Kidney (tissue), 14 donors: ENCODE results near the gene TRIM27. TPM values are rescaled to one million over a fixed set of nuclear protein-coding genes. Genes with fewer than 3 reads are reported as not detected.

Experiments
- DNase-seq, 5 donors: peaks; one replicate each; pipeline ENCODE4 v3.0.0-alpha.2; 2013 to 2020
- FAIRE-seq: peaks from 2 replicates; lab custom pipeline; 2012; peaks lifted over from hg19 to GRCh38; lab: Jason Lieb, UNC
- H3K27ac ChIP-seq, 2 donors: one replicate each; pipeline ENCODE4 v1.7.0; 2013; ENCODE audit warnings: low read depth in 2 of 2, low read length in 2 of 2, inconsistent platforms in 1 of 2
- H3K27me3 ChIP-seq: one replicate; pipeline ENCODE4 v1.7.1; 2013; ENCODE audit warnings: low read length, inconsistent platforms; ENCODE audit not compliant: control insufficient read depth, insufficient read depth
- H3K36me3 ChIP-seq, 3 donors: one replicate each; pipeline versions ENCODE4 v1.7.0 to v1.7.1; 2013; ENCODE audit warnings: low read length in 3 of 3, control low read depth in 1 of 3, inconsistent platforms in 1 of 3; ENCODE audit not compliant: insufficient read depth in 3 of 3, control insufficient read depth in 2 of 3
- H3K4me1 ChIP-seq, 3 donors: one replicate each; pipeline versions ENCODE4 v1.7.0 to v1.7.1; 2013; ENCODE audit warnings: low read length in 3 of 3, inconsistent platforms in 1 of 3, low read depth in 1 of 3; ENCODE audit not compliant: control insufficient read depth in 2 of 3, insufficient read depth in 2 of 3
- H3K4me3 ChIP-seq, 3 donors: one replicate each; pipeline versions ENCODE4 v1.7.0 to v1.8.1; 2013; ENCODE audit warnings: low read length in 3 of 3, control low read depth in 1 of 3, inconsistent platforms in 1 of 3
- H3K9ac ChIP-seq, 3 donors: one replicate each; pipeline versions ENCODE4 v1.7.0 to v1.7.1; 2013; ENCODE audit warnings: low read length in 3 of 3, control low read depth in 1 of 3, inconsistent platforms in 1 of 3
- H3K9me3 ChIP-seq, 3 donors: one replicate each; pipeline versions ENCODE4 v1.7.0 to v1.7.1; 2013; ENCODE audit warnings: low read length in 3 of 3, control low read depth in 1 of 3, inconsistent platforms in 1 of 3; ENCODE audit not compliant: control insufficient read depth in 2 of 3, insufficient read depth in 1 of 3
- CTCF ChIP-seq: IDR thresholded peaks from 3 replicates; pipeline ENCODE4 v1.5.1; 2012; ENCODE audit warnings: mild to moderate bottlenecking, moderate library complexity, borderline replicate concordance; ENCODE audit not compliant: insufficient read depth; ENCODE audit errors: extremely low read depth
- intact Hi-C: fragments of 100-400 bp; cut with DNase I; formaldehyde crosslinking; loops from one replicate; pipeline ENCODE4 v1.11.1; 2022
- polyA plus RNA-seq: library from polyadenylated mRNA; stranded (reverse); fragments of 350-450 nt; fragmentation: Illumina TruSeq; extraction: RNeasy Lipid Tissue Mini Kit (QIAGEN cat#74804); gene quantifications from one replicate; pipeline ENCODE4 v1.2.3, GENCODE V29; 2014; ENCODE audit warnings: low read depth, low replicate concordance; ENCODE audit not compliant: insufficient read depth
- total RNA-seq: library from RNA; stranded (reverse); fragmentation: NEBNext Ultra II Directional; extraction: Animal tissue kit (Norgen Biotek cat#: 25700); gene quantifications from one replicate; pipeline ENCODE4 v1.2.1, GENCODE V29; 2021
- donor health status: control.
- donor health status: control.
- donor health status: control.
- donor health status: control.
- donor health status: control.
- donor health status: DM: yes; HTN: yes; CAD: no.
- donor health status: Normal renal cell carcinoma (clear cell type).

The TRIM27 gene
- total and polyA plus RNA-seq, 2 donors from 2014 or later, result 33.9 to 47.7 TPM

DNA sequence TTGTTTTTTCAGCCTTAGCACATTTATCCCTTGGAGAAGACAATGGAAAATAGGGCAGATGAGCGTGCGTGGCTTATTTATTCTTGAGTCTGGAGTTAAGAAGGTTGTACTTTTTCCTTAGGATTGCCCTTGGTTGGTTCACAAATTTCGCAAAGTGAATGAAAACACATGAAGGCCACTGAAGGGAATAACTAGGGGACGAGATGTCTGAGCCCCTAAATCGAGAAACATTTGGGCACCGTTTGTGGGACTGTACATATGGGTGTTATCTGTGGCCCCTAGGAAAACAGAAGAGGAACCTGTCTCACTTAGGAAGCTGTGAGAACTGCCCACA, 19.4 kb upstream of the TRIM27 start:
- Histone ChIP-seq H3K27me3 (no peaks in the 10 kb centered on the region), H3K4me1 (peaks cover 0 to 11% (median 10%) of the 10 kb centered on the region in 3 donors), H3K36me3 (no peaks in the 10 kb centered on the region), H3K9me3 (no peaks in the 10 kb centered on the region), H3K9ac (no peak overlapping the region), H3K27ac (no peak overlapping the region), H3K4me3 (peak overlapping the region; percentile 64 to 93 (median 88))
- DNase-seq, result no peak
- no peak for FAIRE-seq
- TF ChIP-seq CTCF, result no peak
- intact Hi-C loops, result no loop called here

DNA sequence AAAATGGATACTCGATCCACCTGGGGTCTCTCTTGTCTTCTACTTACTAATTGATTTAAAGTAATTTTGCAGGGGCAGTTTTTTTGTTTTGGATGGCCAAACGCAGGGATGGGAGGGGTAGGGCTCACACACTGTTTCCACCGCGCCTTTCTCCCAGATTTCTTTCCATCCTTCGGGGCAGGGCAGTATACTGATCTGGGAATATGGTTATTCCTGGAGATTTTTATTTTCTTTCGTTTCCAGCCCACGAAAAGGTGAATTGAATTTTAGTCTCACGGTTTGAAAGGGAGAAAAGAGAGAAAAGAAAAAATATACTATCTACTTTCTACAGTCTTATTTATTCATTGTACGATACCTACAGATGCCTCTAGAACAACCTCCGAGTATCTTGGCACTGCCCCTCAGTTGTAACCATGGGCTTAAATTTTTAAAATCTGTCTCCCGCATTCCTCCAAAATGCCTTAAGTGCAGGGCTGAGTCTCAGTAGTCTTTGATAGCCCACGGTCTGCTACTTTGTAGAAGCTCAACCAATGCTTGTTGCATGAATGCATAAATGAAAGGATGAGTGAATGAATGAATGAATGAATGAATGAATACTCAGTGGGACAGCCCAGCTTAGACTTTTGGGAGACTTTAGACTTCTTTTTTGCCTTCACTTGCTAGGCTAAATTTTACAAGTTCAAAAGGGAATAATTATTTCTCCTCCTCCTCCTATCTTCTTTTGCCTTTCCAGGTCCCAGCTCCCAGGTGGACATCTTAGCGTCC, 18.1 kb upstream of the TRIM27 start:
- H3K27me3 ChIP-seq, result no peaks in the 10 kb centered on the region
- no peak for FAIRE-seq
- H3K9me3 ChIP-seq, result no peaks in the 10 kb centered on the region
- no peak for DNase-seq
- H3K4me3 ChIP-seq, result peak overlapping the region; percentile 84 to 95 (median 93)
- peaks cover 0 to 11% (median 10%) of the 10 kb centered on the region in 3 donors for H3K4me1 ChIP-seq
- no peak for TF ChIP-seq CTCF
- peak overlapping the region in 2 of 3 donors; percentile 64 to 82 for H3K9ac ChIP-seq
- H3K36me3 ChIP-seq, result no peaks in the 10 kb centered on the region
- intact Hi-C loops, result no loop called here
- peak overlapping the region in 1 of 2 donors; percentile 87 for H3K27ac ChIP-seq

DNA sequence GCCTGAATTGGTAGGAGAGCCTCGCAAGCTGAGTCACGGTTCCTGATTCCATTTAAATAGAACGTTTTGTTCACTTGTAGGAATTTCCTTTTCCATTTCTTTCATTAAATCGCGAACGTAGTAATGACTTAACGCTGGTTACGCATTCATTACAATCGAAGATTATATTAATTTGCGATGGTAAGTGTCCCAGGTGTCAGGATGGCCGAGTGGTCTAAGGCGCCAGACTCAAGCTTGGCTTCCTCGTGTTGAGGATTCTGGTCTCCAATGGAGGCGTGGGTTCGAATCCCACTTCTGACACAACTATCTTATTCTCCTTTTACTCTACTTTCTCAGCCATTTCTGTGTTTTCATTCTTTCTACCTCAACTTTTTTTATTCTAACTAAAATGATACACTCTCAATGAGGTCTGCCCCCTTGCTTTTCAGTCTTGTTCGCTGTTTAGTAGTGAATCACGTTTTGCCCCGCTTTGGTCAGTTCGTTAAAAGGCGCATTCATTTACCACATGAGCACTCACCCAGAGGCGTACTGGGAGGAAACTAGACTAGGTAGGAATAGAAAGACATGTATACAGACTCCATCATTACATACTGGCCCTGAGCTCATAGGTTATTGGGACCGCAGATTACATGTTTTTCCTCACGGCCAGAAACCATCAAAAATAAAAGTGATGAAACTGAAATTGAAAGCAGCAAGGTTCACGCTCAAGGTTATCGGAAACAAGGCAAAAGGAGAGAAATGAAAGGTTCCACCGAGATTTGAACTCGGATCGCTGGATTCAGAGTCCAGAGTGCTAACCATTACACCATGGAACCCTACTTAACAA, 17.3 kb upstream of the TRIM27 start:
- H3K27me3 ChIP-seq, result no peaks in the 10 kb centered on the region
- H3K9me3 ChIP-seq, result no peaks in the 10 kb centered on the region
- peak overlapping the region; percentile 87 to 90 for H3K27ac ChIP-seq
- intact Hi-C loops, result no loop called here
- FAIRE-seq (peak; percentile 17), DNase-seq (peak in 4 of 5 donors; percentile 76 to 93 (median 86))
- H3K9ac ChIP-seq, result peak overlapping the region; percentile 64 to 82 (median 77)
- peaks cover 0 to 11% (median 10%) of the 10 kb centered on the region in 3 donors for H3K4me1 ChIP-seq
- H3K4me3 ChIP-seq, result peak overlapping the region; percentile 84 to 95 (median 93)
- TF ChIP-seq CTCF, result no peak
- no peaks in the 10 kb centered on the region for H3K36me3 ChIP-seq
